Loucy (cell line): ENCODE results near the gene BUD23.

Source experiments
- H2AFZ ChIP-seq: fragments of 200-600 bp; sonication (generic); 2 replicates; pipeline ENCODE4 v1.6.0; 2016; ENCODE audit warnings: antibody characterized with exemption, mild to moderate bottlenecking, low read length, moderate library complexity
- H3F3A ChIP-seq: fragments of 200-600 bp; 2 replicates; pipeline ENCODE4 v1.6.0; 2016; ENCODE audit warnings: antibody characterized with exemption, low read depth, mild to moderate bottlenecking
- H3K27me3 ChIP-seq: fragments of 200-600 bp; sonication (generic); 2 replicates; pipeline ENCODE4 v1.6.1; 2014; ENCODE audit warnings: low read length, mild to moderate bottlenecking; ENCODE audit not compliant: insufficient read depth, poor library complexity, severe bottlenecking
- H3K36me3 ChIP-seq: fragments of 200-600 bp; sonication (generic); 2 replicates; pipeline ENCODE4 v1.6.1; 2016; ENCODE audit warnings: low read length; ENCODE audit not compliant: insufficient read depth
- H3K4me1 ChIP-seq: fragments of 200-600 bp; sonication (generic); 2 replicates; pipeline ENCODE4 v1.5.1; 2014; ENCODE audit warnings: low read length, mild to moderate bottlenecking; ENCODE audit not compliant: insufficient read depth, poor library complexity, severe bottlenecking
- H3K4me2 ChIP-seq: fragments of 200-600 bp; sonication (generic); 2 replicates; pipeline ENCODE4 v1.6.0; 2014; ENCODE audit warnings: antibody characterized with exemption, low read length, low read depth, mild to moderate bottlenecking; ENCODE audit not compliant: poor library complexity, severe bottlenecking
- H3K4me3 ChIP-seq: fragments of 200-600 bp; sonication (generic); 2 replicates; pipeline ENCODE4 v1.5.1; 2014; ENCODE audit warnings: low read length, mild to moderate bottlenecking, mixed read lengths; ENCODE audit not compliant: poor library complexity, severe bottlenecking
- H3K79me2 ChIP-seq: fragments of 200-600 bp; sonication (generic); 2 replicates; pipeline ENCODE4 v1.6.1; 2014; ENCODE audit warnings: low read length; ENCODE audit not compliant: insufficient read depth
- H3K9ac ChIP-seq: fragments of 200-600 bp; sonication (generic); 2 replicates; pipeline ENCODE4 v1.6.0; 2014; ENCODE audit warnings: mild to moderate bottlenecking, low read depth, low read length, moderate library complexity; ENCODE audit not compliant: poor library complexity, severe bottlenecking
- H3K9me2 ChIP-seq: fragments of 200-600 bp; sonication (generic); replicated peaks from 2 replicates; pipeline ENCODE4 v1.6.1; 2016; ENCODE audit warnings: low read depth, low read length, mixed read lengths
- H3K9me3 ChIP-seq: fragments of 200-600 bp; sonication (generic); 2 replicates; pipeline ENCODE4 v1.6.1; 2014; ENCODE audit warnings: mild to moderate bottlenecking, antibody characterized with exemption, low read length, low read depth; ENCODE audit not compliant: insufficient read depth
- H4K20me1 ChIP-seq: fragments of 200-600 bp; sonication (generic); 2 replicates; pipeline ENCODE4 v1.6.0; 2014; ENCODE audit warnings: antibody characterized with exemption, low read length, mild to moderate bottlenecking; ENCODE audit not compliant: insufficient read depth, poor library complexity, severe bottlenecking
- CTCF ChIP-seq: fragments of 200-600 bp; sonication (generic); conservative IDR thresholded peaks from 2 replicates; pipeline ENCODE4 v1.5.1; 2014; ENCODE audit warnings: mild to moderate bottlenecking, antibody characterized with exemption, low read length
- EZH2phosphoT487 ChIP-seq: fragments of 200-600 bp; IDR thresholded peaks from 2 replicates; pipeline ENCODE4 v1.6.1; 2018; ENCODE audit warnings: antibody characterized with exemption, mild to moderate bottlenecking, moderate library complexity, borderline replicate concordance

BUD23 gene

GRCh38 chr7:73645643-73646174 lies 37.7 kb upstream of the BUD23 start:
- H3K27me3 ChIP-seq = no peaks in the 10 kb centered on the region
- no peak overlapping the region for H2AFZ ChIP-seq
- H3K36me3 ChIP-seq = no peaks in the 10 kb centered on the region
- H3K4me1 ChIP-seq = peaks cover 5% of the 10 kb centered on the region
- TF ChIP-seq CTCF (no peak), EZH2phosphoT487 (no peak)
- H3K9ac ChIP-seq = no peak overlapping the region
- no peaks in the 10 kb centered on the region for H3K9me2 ChIP-seq
- no peaks in the 10 kb centered on the region for H4K20me1 ChIP-seq
- H3K79me2 ChIP-seq = no peaks in the 10 kb centered on the region
- H3F3A ChIP-seq = no peaks in the 10 kb centered on the region
- H3K9me3 ChIP-seq = peaks cover 8% of the 10 kb centered on the region; the same call in 1 of the 2 replicates
- H3K4me3 ChIP-seq = no peak overlapping the region
- no peak overlapping the region for H3K4me2 ChIP-seq

GRCh38 chr7:73646785-73647724 lies 36.3 kb upstream of the BUD23 start:
- peaks cover 5% of the 10 kb centered on the region for H3K4me1 ChIP-seq
- no peak overlapping the region for H3K4me3 ChIP-seq
- no peaks in the 10 kb centered on the region for H3K36me3 ChIP-seq
- no peaks in the 10 kb centered on the region for H3K9me3 ChIP-seq
- H3K9me2 ChIP-seq = no peaks in the 10 kb centered on the region
- H3K9ac ChIP-seq = no peak overlapping the region
- no peaks in the 10 kb centered on the region for H3F3A ChIP-seq
- H3K79me2 ChIP-seq = no peaks in the 10 kb centered on the region
- TF ChIP-seq EZH2phosphoT487 = no peak
- no peak for TF ChIP-seq CTCF
- H3K27me3 ChIP-seq = no peaks in the 10 kb centered on the region
- no peak overlapping the region for H3K4me2 ChIP-seq
- H2AFZ ChIP-seq = no peak overlapping the region
- no peaks in the 10 kb centered on the region for H4K20me1 ChIP-seq

- Histone ChIP-seq H3K4me1 (peaks cover 5% of the 10 kb centered on the region), H3K27me3 (no peaks in the 10 kb centered on the region), H3K4me2 (no peak overlapping the region), H2AFZ (0 out of 2 replicates have a peak overlapping the region, but pooled peaks have one; percentile 56), H3K4me3 (no peak overlapping the region), H3K9me3 (no peaks in the 10 kb centered on the region), H3K36me3 (no peaks in the 10 kb centered on the region), H3F3A (no peaks in the 10 kb centered on the region), H3K9ac (no peak overlapping the region), H4K20me1 (no peaks in the 10 kb centered on the region), H3K79me2 (no peaks in the 10 kb centered on the region), H3K9me2 (no peaks in the 10 kb centered on the region)
- TF ChIP-seq EZH2phosphoT487 = no peak
- TF ChIP-seq CTCF = no peak
Observed at GRCh38 chr7:73647725-73648592, 35.4 kb upstream of the BUD23 start.
